HG03025 (cell line): ENCODE results near the gene KRT28.
"Not testable (repeated sequence)": the region's sequence is repeated elsewhere in the genome, so short reads cannot be mapped to it uniquely, and the experiment has no call there.

Source experiments
- ATAC-seq: cut with Tn5 transposase; IDR thresholded peaks from one replicate; pipeline ENCODE4 v1.9.1; 2021; ENCODE audit warnings: mild to moderate bottlenecking, moderate library complexity; ENCODE audit not compliant: unreplicated experiment, low FRiP score

KRT28 gene

GRCh38 chr17:40819528-40820125 lies 19.9 kb upstream of the KRT28 start:
- ATAC-seq: no peak

- ATAC-seq: peak; percentile 70
Observed at GRCh38 chr17:40818733-40819527, 19.2 kb upstream of the KRT28 start.

- ATAC-seq: no peak
Observed at GRCh38 chr17:40818343-40818732, 18.6 kb upstream of the KRT28 start.

- ATAC-seq: no peak
Observed at GRCh38 chr17:40817103-40817682, 17.4 kb upstream of the KRT28 start.

GRCh38 chr17:40816569-40816968 lies 16.8 kb upstream of the KRT28 start:
- ATAC-seq: no peak

DNA sequence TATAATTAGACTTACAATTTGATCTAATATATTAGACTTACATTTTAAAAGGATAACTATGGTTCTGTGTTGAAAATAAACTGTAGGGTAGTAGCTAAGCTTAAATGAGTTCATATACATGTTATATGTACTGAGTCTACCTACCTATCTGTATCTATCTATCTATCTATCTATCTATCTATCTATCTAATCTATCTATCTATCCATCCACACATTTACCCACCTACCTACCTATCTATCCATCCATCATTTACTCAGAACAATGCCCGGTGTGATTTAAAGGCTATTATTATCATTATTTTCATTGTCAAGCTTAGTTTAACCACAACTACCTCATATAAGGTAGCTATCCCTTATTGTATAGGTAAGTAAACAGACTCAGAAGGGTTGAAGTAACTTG lies 15.6 kb upstream of the KRT28 start:
- no peak for ATAC-seq

DNA sequence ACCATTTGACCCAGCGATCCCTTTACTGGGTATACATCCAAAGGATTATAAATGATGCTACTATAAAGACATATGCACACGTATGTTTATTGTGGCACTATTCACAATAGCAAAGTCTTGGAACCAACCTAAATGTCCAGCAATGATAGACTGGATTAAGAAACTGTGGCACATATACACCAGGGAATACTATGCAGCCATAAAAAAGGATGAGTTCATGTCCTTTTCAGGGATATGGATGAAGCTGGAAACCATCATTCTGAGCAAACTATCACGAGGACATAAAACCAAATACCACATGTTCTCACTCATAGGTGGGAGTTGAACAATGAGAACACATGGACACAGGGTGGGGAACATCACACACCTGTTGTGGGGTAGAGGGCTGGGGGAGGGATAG lies 14.9 kb upstream of the KRT28 start:
- not testable (repeated sequence) for ATAC-seq

DNA sequence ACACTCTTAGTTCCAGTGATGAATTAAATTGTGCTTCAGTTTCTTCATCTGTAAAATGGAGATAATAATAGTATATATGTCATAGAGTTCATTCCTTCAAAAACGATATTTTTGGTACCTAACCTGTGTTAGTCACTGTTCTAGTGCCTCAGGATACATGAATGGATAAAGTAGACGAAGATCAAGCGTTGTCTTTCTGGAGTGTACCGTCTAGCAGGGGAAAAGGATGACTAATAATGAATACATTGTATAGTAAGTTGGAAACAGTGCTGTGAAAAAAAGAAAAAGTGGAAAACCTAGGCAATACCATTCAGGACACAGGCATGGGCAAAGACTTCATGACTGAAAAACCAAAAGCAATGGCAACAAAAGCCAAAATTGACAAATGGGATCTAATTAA lies 14.0 kb upstream of the KRT28 start:
- no peak for ATAC-seq

GRCh38 chr17:40812639-40813038 lies 12.9 kb upstream of the KRT28 start:
- no peak for ATAC-seq

DNA sequence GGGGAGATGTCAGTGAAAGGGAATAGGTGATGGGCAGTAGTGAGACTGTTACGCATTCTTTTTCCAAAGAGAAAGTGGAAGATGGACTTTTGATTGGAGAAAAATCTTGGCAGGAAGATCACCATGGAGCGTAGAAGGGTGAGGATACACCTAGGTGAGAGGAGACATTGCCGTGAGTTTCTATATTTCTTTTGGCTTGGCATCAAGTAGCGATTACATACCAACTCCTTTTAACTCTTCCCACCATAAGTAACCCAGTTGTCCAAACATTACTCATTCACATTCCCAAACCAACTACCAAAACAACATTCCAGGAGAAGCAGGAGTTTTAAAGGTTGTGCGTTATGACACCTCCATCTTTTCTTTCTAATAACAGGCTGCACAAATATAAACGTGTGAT lies 10.7 kb upstream of the KRT28 start:
- ATAC-seq: no peak

DNA sequence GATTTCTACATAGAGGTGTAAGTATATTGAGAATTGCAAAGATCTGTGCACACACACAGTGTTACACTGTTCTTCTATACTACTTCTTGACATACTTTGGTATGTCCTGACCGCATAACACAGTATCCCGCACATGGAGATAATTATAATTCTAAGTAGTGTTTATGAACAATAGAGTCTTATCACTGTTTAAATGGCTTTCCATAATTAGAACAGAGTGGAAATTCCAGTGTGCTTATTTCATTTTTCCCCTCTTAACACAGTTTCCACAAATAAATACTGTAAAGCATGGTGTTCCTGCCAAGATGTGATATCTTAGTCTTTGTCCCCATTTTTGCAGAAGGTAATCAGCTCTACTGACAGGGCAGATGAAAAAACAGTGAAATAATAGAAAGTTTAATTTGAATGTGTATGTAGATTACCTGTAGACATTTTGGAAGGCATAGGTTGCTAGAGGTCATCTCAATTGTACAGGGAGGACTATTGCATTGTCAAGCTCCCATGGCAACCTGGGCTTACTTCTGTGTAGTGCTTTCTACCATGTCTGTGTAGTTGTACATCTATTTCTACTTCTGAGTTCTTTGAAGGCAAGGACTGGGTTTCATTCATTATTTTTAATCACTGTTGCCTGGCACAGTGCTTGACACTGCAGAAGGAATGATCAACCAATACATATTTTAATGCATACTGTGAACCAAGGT lies 10.1 kb upstream of the KRT28 start:
- ATAC-seq: no peak

DNA sequence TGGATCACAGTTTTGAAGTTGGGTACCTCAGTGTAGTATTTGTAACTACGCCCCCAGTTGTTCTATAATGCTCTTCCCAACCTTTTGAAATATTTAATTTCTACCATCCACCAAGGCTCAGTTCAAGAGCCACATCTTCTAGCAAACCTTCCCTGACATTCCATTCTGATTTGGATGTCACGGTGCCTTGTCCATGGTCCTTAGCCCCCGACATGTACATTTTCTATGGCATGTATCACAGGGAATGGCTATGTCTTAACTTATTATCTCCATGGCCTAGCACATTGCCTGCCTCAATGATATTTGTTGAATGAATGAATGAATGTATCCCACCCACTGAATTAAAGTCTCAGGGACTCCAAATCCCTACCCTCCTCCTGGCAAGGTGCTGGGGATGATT lies 6.4 kb upstream of the KRT28 start:
- ATAC-seq: no peak

DNA sequence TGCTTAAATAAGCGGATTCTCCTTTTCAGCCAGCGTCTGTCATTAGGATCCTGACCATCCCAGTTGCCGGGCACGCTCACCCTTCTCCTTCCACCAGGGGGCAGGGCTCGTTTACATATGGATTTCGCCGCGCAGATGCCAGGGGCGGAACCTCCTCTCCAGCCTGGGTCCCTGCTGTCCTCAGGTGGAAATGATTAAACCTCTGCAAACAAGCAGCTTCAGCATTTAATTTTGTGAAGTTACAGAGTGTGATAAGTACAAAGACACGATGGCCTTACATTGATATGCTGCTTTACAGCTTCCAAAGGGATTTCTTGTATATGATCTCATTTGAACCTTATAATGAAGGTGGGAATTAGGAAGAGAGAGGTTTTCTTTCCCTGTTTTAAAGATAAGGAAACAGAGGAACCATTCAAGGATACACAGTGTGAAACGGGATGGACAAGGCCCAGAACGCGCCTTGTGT lies 3.9 kb upstream of the KRT28 start:
- ATAC-seq: no peak

- no peak for ATAC-seq
Observed at GRCh38 chr17:40801157-40801556, 1.4 kb upstream of the KRT28 start.

DNA sequence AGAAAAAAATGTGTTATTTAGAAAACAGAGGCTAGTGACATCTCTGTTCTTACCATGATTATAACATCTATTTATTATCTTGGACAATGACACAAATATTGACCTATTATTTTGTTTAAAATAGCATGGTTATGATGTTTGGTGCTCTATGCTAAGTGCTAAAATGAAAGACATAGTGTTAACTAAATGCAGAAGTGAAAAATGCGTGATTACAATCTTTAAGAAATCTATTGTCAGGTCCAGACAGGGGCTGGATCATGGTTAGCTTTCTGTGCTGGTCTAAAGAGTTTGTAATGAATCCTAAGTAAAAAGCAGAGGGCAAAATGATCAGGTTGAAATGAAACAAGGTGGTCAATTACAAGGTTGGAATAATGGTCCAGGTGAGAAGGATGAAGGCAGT lies 622 bp upstream of the KRT28 start:
- ATAC-seq: no peak

- no peak for ATAC-seq
Observed at GRCh38 chr17:40796846-40797245, 2.9 kb downstream of the KRT28 start.

- ATAC-seq: no peak
Observed at GRCh38 chr17:40795019-40795667, 4.6 kb downstream of the KRT28 start.

DNA sequence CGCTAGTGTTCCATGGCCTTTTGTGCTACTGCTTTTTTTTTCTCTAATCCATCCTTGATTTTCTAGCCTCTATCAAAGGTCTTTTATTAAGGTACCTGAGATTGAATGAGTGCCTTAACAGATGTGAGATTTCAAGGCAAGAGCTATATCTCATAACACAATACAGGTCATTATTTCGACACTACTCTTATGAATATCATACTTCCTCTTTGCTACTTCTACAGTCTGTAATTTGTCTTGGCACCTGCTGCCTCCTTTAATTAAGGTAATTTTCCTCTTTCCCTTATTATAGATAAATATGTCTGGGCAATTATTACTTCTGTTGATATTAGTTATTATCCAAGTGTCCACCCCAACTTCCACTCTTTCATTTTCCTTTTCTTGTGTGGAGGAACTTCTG lies 5.3 kb downstream of the KRT28 start:
- no peak for ATAC-seq

- ATAC-seq: no peak
Observed at GRCh38 chr17:40793832-40794231, 5.9 kb downstream of the KRT28 start.

DNA sequence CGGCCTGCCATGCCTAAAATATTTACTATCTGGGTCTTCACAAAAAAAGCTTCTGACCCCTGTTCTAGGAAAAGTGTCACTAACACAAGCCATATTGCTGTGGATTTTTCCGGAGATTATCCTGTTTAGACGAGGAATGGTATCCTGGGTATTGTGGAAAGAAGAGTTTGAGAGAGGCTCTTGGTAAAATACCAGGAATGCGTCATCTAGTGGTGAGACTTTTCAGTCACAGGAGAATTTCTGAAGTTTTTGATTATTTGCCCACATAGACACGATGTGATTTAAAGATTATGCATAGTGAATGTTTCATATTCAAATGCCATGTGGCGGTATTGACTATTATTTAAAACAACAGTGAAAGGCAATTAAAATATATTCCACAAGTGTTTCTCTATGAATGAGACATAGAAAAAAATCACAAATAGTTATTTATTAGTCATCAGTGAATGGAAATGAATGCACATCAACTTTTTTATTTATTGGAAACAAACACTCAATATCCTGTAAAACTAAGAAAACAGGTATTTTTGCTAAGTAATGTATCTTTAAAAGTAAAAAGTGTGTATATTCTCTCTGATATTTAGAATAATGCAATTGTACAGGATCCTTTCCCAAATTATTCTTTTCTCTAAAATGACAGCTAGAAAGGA lies 7.8 kb downstream of the KRT28 start:
- no peak for ATAC-seq
